ENCODE data around the gene ASCL5. TPM values are rescaled to one million over a fixed set of nuclear protein-coding genes. Genes with fewer than 3 reads are reported as not detected.

The ASCL5 gene
- total RNA-seq, 4 donors from 2014 or later, result not detected

- no peaks in the 10 kb centered on the region for H3K36me3 ChIP-seq
- 80% methylated on average over 8 of the region's 8 CpGs for WGBS
- H3K9me3 ChIP-seq, result no peaks in the 10 kb centered on the region
- H3K4me3 ChIP-seq, result no peak overlapping the region
- DNase-seq (ENCODE audit: extremely low spot score), result no peak
- peaks cover 11 to 20% (median 16%) of the 10 kb centered on the region in 4 donors for H3K4me1 ChIP-seq
- TF ChIP-seq EP300 (IDR thresholded peaks at IDR 0.05), result no peak
- TF ChIP-seq POLR2AphosphoS5 (IDR thresholded peaks at IDR 0.05), result no peak
- no peak for TF ChIP-seq POLR2A (IDR thresholded peaks at IDR 0.05; ENCODE audit: low read depth)
- TF ChIP-seq, protein P1, sequence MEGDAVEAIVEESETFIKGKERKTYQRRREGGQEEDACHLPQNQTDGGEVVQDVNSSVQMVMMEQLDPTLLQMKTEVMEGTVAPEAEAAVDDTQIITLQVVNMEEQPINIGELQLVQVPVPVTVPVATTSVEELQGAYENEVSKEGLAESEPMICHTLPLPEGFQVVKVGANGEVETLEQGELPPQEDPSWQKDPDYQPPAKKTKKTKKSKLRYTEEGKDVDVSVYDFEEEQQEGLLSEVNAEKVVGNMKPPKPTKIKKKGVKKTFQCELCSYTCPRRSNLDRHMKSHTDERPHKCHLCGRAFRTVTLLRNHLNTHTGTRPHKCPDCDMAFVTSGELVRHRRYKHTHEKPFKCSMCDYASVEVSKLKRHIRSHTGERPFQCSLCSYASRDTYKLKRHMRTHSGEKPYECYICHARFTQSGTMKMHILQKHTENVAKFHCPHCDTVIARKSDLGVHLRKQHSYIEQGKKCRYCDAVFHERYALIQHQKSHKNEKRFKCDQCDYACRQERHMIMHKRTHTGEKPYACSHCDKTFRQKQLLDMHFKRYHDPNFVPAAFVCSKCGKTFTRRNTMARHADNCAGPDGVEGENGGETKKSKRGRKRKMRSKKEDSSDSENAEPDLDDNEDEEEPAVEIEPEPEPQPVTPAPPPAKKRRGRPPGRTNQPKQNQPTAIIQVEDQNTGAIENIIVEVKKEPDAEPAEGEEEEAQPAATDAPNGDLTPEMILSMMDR (IDR thresholded peaks at IDR 0.05), result no peak
- intact Hi-C loops (cut with DNase I), result no loop called here
- H3K27ac ChIP-seq (replicated peaks in 1 of 4), result no peak overlapping the region
- H3K27me3 ChIP-seq, result peaks cover 0 to 12% (median 0%) of the 10 kb centered on the region in 4 donors
Observed at GRCh38 chr1:201064806-201065205, 62.2 kb downstream of the ASCL5 start.

Other genes with a start within 250 kb of the ASCL5 start
- under 1 TPM in 1 of 4 donors, not detected in 3; 0.63 TPM for gene INAVA, start 232.3 kb downstream of the ASCL5 start, total RNA-seq
- gene KIF21B, start 103.5 kb downstream of the ASCL5 start, total RNA-seq, result 1 to 10 TPM; 1.6 to 2.5 (median 1.9) TPM
- gene CACNA1S, start 14.8 kb downstream of the ASCL5 start, total RNA-seq, result not detected
- 10 to 100 TPM; 40.1 to 56.1 (median 49.5) TPM for gene TMEM9, start 27.3 kb upstream of the ASCL5 start, total RNA-seq
- gene IGFN1, start 63.6 kb upstream of the ASCL5 start, total RNA-seq, result not detected
- 1 to 10 TPM in 2 of 4 donors, under 1 TPM in 2; 0.50 to 1.9 (median 1.3) TPM for gene PKP1, start 156.3 kb upstream of the ASCL5 start, total RNA-seq

Data from esophagus muscularis mucosa (tissue), 4 donors.